Heart left ventricle (tissue), 16 donors: ENCODE data around the gene SUSD6. TPM values are rescaled to one million over a fixed set of nuclear protein-coding genes. Genes with fewer than 3 reads are reported as not detected.

Experiments used
- ATAC-seq, 4 donors: fragments of 200-7000 bp; cut with Tn5 transposase; one replicate each; pipeline ENCODE4 v1.9.1; 2020 to 2022; ENCODE audit warnings: moderate library complexity in 4 of 4, mild to moderate bottlenecking in 3 of 4, moderate number of reproducible peaks in 1 of 4
- DNase-seq, 5 donors: peaks; one replicate each; pipeline ENCODE4 v3.0.0-alpha.2; 2020
- H3K27ac ChIP-seq, 12 donors: fragments of 200-600 bp; sonication (generic) in 4 of 12; one replicate each; pipeline versions ENCODE4 v1.5.0 to v1.8.0; 2016 to 2022; ENCODE audit warnings: mild to moderate bottlenecking in 2 of 12
- H3K27me3 ChIP-seq, 9 donors: fragments of 200-600 bp; sonication (generic) in 2 of 9; one replicate each; pipeline versions ENCODE4 v1.5.1 to v1.8.0; 2016 to 2022; ENCODE audit warnings: mild to moderate bottlenecking in 3 of 9
- H3K36me3 ChIP-seq, 9 donors: fragments of 200-600 bp; sonication (generic) in 2 of 9; one replicate each; pipeline versions ENCODE4 v1.5.0 to v1.8.0; 2018 to 2022; ENCODE audit warnings: mild to moderate bottlenecking in 2 of 9
- H3K4me1 ChIP-seq, 12 donors: fragments of 200-600 bp; sonication (generic) in 4 of 12; one replicate each; pipeline versions ENCODE4 v1.5.0 to v1.8.0; 2016 to 2022; ENCODE audit warnings: mild to moderate bottlenecking in 3 of 12
- H3K4me3 ChIP-seq, 12 donors: fragments of 200-600 bp; sonication (generic) in 4 of 12; one replicate each; pipeline versions ENCODE4 v1.5.0 to v1.8.0; 2017 to 2022; ENCODE audit warnings: mild to moderate bottlenecking in 9 of 12, moderate library complexity in 4 of 12
- H3K9me3 ChIP-seq, 12 donors: fragments of 200-600 bp; sonication (generic) in 4 of 12; one replicate each; pipeline versions ENCODE4 v1.5.0 to v1.8.0; 2016 to 2022; ENCODE audit warnings: mild to moderate bottlenecking in 1 of 12
- CTCF ChIP-seq, 12 donors: fragments of 200-600 bp; sonication (generic) in 4 of 12; IDR thresholded peaks; one replicate each; pipeline versions ENCODE4 v1.5.0 to v1.8.0; 2018 to 2022; ENCODE audit warnings: antibody characterized with exemption in 12 of 12, mild to moderate bottlenecking in 5 of 12
- POLR2A ChIP-seq, 2 donors: fragments of 450-650 bp; IDR thresholded peaks; one replicate each; pipeline ENCODE4 v1.6.1; 2017; ENCODE audit warnings: antibody characterized with exemption in 2 of 2, mild to moderate bottlenecking in 2 of 2, moderate library complexity in 2 of 2
- whole genome bisulfite sequencing, 4 donors: extraction: QIAGEN DNeasy Blood & Tissue Kit in 2 of 4; methylation state at CpG; one replicate each; pipeline versions ENCODE4 v1.1.5 to v1.1.7; 2013 to 2018; 5-methylcytosine and 5-hydroxymethylcytosine counted together
- intact Hi-C, 10 donors: fragments of 100-400 bp; cut with DNase I; formaldehyde crosslinking; loops; one replicate each; pipeline versions ENCODE4 v1.11.1 to v1.14.2; 2022
- polyA plus RNA-seq, 2 donors: library from polyadenylated mRNA; stranded (reverse); fragments of 200-250 nt; gene quantifications; one replicate each; pipeline ENCODE4 v1.2.3, GENCODE V29; 2013
- total RNA-seq, 9 donors: library from RNA; depleted of rRNA in 2 of 9; stranded (reverse); fragments of >200 nt in 2 of 9; fragmentation: NEBNext Ultra II Directional in 3 of 9; extraction: Animal tissue kit (Norgen Biotek cat#: 25700) in 3 of 9; gene quantifications; one replicate each; pipeline versions ENCODE4 v1.1.0 to v1.2.4, GENCODE V29; 2016 to 2023
- donor health status: ischemic (EF 13 %, LVEDD 7.1; RV severe dilation, severe dysfunction).
- donor health status: healthy with polysubstance abuse.
- donor health status: DM: no; HTN: yes; CAD: no.
- donor health status: DM: no; HTN: no; CAD: no.
- donor health status: ischemic (EF 25% LVEDD 6.9; RV normal size, moderate dysfunction).
- donor health status: ischemic (EF 25% LVEDD 5.7; RV mildly dilated, moderate dysfunction).
- donor health status: healthy.
- donor health status: DM: yes; HTN: yes; CAD: no.
- donor health status: ischemic (EF 35%, LVEDD 5.7; RV mildly dilated, moderate dysfunction).
- donor health status: nonischemic (EF 11% LVEDD 7.7; RV severe dilation, severe dysfunction).
- donor health status: DM: yes; HTN: yes; CAD: no.
- donor health status: PGD.
- donor health status: ischemic (EF 29% LVEDD 5.4; RV normal size, mild dysfunction).
- donor health status: nonischemic (EF 23%, LVEDD 6.1; RV moderate dilation, normal function).

The SUSD6 gene
- total and polyA plus RNA-seq, 11 donors, result 5.8 to 49.2 (median 24.5) TPM

- ATAC-seq (no peak), DNase-seq (no peak)
- Histone ChIP-seq H3K27me3 (no peaks in the 10 kb centered on the region), H3K4me3 (no peak overlapping the region), H3K9me3 (no peaks in the 10 kb centered on the region), H3K27ac (peak overlapping the region in 1 of 12 donors; percentile 85), H3K4me1 (peaks cover 15 to 99% (median 83%) of the 10 kb centered on the region in 12 donors), H3K36me3 (peaks cover 0 to 9% (median 0%) of the 10 kb centered on the region in 9 donors)
- no peak for TF ChIP-seq POLR2A (IDR thresholded peaks at IDR 0.05)
- TF ChIP-seq CTCF (IDR thresholded peaks at IDR 0.05), result no peak
- WGBS, 4 donors, result 82 to 90% (median 83%) methylated on average over 4 of the region's 4 CpGs
- intact Hi-C loops, result no loop called here
Measured at GRCh38 chr14:69624136-69624535, 12.7 kb downstream of the SUSD6 start.

- TF ChIP-seq POLR2A (IDR thresholded peaks at IDR 0.05) (no peak), CTCF (IDR thresholded peaks at IDR 0.05) (no peak)
- Histone ChIP-seq H3K4me1 (peaks cover 12 to 99% (median 83%) of the 10 kb centered on the region in 12 donors), H3K4me3 (peak overlapping the region in 1 of 12 donors; percentile 29), H3K9me3 (no peaks in the 10 kb centered on the region), H3K27me3 (no peaks in the 10 kb centered on the region), H3K36me3 (peaks cover 0 to 9% (median 0%) of the 10 kb centered on the region in 9 donors), H3K27ac (peak overlapping the region in 9 of 12 donors; percentile 11 to 85 (median 24))
- DNase-seq (peak; percentile 69 to 84 (median 73)), ATAC-seq (peak; percentile 52 to 91 (median 88))
- intact Hi-C loops, result no loop called here
- 36 to 39% (median 37%) methylated on average over 11 of the region's 11 CpGs for WGBS, 4 donors
Measured at GRCh38 chr14:69625299-69626131, 14.1 kb downstream of the SUSD6 start.

- Histone ChIP-seq H3K9me3 (no peaks in the 10 kb centered on the region), H3K27ac (peak overlapping the region in 4 of 12 donors; percentile 13 to 85 (median 52)), H3K4me1 (peaks cover 9 to 99% (median 83%) of the 10 kb centered on the region in 12 donors), H3K36me3 (peaks cover 0 to 9% (median 0%) of the 10 kb centered on the region in 9 donors), H3K4me3 (no peak overlapping the region), H3K27me3 (no peaks in the 10 kb centered on the region)
- WGBS, 4 donors, result 80 to 90% (median 86%) methylated on average over 5 of the region's 5 CpGs
- no peak for TF ChIP-seq POLR2A (IDR thresholded peaks at IDR 0.05)
- TF ChIP-seq CTCF (IDR thresholded peaks at IDR 0.05), result no peak
- ATAC-seq (no peak), DNase-seq (no peak)
- intact Hi-C loops, result no loop called here
Measured at GRCh38 chr14:69626132-69626500, 14.7 kb downstream of the SUSD6 start.
